RPMI8226 (cell line): ENCODE measurements around the gene NBEA.

Experiments used
- DNase-seq: peaks from one replicate; pipeline ENCODE4 v3.0.0-alpha.2; 2015

The NBEA gene

DNA sequence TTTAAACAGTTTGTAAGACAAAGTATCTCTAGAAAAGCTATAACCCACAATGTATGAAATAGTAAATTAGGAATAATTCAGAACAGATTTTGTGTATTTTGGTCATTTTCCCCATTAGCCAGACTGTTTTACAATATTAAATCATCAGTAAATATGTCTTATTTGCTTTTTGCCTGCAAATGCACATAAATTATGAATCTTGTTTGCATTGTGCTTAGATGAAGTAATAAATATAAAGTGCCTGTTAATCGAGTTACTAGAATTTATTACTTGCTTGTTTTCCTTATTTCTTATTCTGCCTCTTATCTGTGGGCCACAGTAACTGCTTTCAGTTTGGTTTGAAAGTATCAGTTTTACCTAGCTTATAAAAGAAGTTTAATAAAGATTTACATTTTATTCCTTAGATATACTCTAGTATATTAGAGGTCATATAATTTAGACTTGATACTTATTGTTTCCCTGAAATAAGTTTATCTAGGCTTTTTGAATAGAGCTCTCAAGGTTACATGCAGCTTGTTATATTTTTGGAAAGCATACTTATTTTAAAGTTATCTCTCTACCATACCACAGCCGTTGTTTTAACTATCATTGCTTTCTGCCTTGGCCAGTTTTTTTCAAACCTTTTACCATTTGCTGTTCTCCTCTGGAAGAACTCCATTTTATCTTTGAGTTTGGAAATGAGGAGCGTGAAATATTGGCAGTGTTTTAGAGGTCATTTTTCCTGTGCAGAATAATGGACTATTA lies 238.0 kb downstream of the NBEA start:
- no peak for DNase-seq

GRCh38 chr13:35190241-35190640 lies 248.2 kb downstream of the NBEA start:
- DNase-seq: no peak

- DNase-seq: no peak
These were observed 249.8 kb downstream of the NBEA start for GRCh38 chr13:35191883-35192282.

- no peak for DNase-seq
These were observed 256.6 kb downstream of the NBEA start for GRCh38 chr13:35198613-35199200.

DNA sequence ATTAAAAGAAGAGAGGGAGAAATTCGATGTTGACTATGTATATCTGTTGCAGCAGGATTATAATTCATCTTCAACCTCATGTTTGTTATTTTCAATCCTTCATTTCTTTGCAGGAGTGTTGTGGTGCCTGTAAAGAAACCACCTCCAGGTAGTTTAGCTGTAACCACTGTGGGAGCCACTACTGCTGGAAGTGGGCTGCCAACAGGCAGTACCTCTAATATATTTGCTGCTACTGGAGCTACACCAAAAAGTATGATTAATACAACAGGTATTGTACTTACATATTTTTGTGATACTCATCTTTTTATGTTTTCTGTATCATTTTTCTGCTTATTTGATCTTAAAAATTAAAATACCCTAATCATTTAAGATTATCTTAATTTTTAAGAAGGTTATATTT lies 266.5 kb downstream of the NBEA start:
- no peak for DNase-seq

- no peak for DNase-seq
These were observed 268.2 kb downstream of the NBEA start for GRCh38 chr13:35210261-35210660.

DNA sequence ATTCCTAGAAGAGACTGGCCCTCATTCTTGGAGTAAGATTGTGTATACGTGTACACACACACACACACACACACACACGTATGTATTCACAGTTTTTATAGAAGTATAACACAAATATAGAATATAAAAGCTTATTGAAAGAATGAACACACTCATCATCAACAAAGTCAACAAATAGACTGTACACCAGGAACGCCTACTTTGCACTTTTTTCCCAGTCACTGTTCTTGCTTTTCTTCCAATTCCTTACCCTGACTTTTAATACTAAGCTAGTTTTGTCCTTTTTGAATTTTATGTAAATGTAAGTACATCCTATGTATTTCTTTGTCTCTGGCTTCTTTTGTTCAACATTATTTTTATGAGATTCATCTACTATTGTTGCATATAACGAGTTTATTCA lies 269.9 kb downstream of the NBEA start:
- DNase-seq: no peak

DNA sequence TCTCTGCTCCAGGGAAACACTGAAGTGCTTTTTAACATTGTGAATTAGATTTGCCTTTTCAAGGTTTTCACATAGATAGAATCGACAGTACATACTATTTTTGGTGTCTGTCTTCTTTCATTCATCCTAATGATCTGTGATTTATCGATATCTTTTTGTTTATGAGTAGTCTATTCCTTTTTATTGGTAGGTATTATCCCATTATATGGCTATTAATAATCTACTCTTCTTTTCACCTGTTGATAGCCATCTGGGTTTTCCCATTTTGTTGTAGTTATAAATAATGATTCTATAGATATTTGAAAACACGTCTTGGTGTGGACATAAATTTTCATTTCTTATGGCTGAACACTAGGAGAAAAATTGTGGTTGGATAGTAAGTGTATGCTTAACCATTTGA lies 271.8 kb downstream of the NBEA start:
- DNase-seq: no peak

DNA sequence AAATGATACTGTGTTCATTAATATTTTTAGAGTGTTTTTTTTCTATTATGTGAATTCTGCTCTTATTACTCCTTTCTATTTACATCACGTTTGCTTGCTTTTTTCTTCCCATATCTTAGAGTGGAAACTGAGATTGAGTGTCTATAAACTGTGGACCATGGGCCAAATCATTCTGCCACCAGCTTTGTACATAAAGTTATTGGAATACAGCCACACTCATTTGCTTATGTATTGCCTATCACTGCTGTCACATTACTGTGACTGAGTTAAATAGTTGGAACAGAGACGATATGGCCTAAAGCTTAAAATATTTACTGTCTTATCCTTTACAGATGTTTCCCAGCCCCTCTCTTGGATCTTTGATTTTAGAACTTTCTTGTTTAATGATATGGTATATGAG lies 274.1 kb downstream of the NBEA start:
- DNase-seq: no peak

GRCh38 chr13:35219021-35219420 lies 277.0 kb downstream of the NBEA start:
- no peak for DNase-seq

GRCh38 chr13:35225159-35225558 lies 283.1 kb downstream of the NBEA start:
- DNase-seq: no peak

DNA sequence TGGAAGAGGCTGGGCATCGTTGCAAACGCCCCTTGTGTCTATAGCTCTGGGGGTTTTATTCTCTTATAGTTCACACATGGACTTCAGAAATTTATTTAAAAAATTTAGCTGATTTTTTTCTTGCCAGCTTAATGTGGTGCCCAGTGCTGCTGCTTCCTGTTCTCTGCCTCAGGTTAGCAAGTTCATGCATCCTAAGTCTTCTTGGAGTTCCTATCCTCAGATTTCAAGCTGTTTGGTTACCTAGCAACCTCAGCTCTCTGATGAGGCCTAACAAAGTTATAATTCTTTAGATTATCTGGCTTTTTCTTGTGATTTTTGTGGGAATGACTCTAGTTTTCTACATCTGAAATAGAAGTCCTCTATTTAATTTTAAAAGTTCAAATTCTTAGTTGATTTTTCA lies 283.5 kb downstream of the NBEA start:
- DNase-seq: no peak

DNA sequence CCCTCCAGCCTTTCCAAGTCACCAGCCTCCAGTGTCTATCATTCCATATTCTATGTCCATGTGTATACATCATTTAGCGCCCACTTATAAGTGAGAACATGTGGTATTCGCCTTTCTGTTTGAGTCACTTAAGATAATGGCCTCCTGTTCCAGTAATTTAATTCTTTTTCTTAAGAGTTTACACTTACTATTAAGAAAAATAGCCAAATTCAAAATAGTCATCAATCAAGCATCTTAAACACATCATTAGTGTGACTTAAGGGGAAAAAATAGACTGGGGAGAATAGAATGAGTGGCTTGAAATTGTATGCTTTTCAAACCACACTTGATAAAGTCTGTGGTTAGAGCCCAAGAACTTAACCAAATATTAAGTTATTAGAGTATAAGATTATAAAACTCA lies 286.5 kb downstream of the NBEA start:
- DNase-seq: no peak

- no peak for DNase-seq
These were observed 289.4 kb downstream of the NBEA start for GRCh38 chr13:35231426-35231825.

- no peak for DNase-seq
These were observed 296.2 kb downstream of the NBEA start for GRCh38 chr13:35238274-35238673.

DNA sequence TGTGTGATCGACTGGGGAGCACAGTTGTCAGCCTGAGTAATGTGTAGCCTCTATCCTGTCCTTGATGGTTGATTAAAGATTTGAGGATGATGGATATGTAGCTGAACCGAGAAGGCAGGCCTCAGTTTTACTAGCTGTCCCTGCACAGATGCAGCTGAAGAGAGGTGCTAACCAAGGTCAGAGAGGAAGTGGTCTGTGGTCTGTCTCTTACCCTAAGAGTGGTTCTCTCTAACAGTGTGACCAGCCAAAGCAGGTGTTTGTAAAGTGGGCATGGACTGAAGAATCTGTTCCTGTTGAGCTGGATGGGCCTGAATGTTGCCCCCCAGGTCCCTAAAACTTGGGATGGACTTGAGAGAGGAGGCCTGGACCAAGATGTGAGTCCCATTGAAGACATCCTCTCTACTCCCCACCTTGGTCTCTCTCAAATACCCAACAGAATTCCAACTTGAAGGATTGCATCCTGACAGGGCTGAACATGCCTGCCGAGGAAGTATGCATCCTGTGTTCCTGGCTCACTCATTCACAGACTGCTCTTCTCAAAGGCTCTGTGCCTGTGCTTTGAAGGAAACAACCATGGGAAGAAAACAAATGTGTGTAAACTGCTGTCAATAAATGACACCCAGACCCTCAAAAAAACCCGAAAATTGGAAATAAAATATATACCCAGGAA lies 310.6 kb downstream of the NBEA start:
- no peak for DNase-seq

DNA sequence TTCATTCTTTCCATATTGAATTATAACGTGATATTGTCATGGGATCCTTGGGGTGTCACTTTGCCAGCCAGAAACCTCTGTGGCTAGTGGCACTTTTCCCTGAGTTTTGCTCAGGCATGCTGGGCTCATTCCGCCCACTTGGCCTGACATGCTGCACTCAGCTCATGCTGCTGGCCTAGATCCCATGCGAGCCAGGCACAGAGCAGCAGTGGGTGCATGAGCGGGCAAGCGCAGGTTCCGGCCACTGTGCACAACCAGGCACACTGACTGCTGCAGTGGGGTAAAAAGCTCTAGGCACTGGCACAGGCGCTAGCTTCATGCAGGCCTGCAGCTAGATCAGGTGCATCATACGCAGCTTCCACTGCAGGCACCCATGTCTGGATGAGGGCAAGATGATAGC lies 313.2 kb downstream of the NBEA start:
- DNase-seq: no peak

DNA sequence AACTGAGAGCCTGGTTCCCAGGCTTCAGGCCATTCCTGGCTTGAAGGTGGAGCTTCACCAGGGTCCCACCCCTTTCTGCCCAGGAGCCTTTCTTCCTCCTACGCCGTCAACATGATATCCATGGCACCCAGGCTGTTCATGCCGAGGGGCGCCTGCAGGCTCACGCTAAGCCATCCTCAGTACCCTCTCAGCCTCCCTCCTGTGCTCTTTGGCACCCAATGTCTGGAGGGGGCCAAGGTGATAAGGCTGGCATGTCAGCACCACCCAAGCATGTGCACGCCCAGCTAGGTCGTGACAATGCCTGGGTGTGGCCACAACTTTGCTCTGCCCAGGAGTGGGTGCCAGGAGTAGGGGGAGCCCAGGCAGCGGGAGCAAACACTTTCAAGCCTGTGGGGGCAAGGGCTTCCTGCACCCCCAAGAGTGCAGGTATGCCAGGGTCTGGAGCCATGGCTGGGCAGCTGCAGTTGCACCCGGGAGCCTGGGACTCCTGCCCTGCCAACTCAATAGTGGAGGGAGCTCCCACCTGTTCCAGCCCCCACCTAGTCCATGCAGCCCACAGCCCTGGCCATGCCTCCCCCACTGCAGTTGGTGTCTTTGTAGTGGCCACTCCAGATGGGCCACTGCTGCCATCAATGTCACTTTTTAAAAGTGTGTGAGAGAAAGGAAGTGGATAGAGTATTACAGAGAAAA lies 314.5 kb downstream of the NBEA start:
- no peak for DNase-seq

- no peak for DNase-seq
These were observed 318.2 kb downstream of the NBEA start for GRCh38 chr13:35260316-35260715.

GRCh38 chr13:35266412-35266811 lies 324.3 kb downstream of the NBEA start:
- no peak for DNase-seq

DNA sequence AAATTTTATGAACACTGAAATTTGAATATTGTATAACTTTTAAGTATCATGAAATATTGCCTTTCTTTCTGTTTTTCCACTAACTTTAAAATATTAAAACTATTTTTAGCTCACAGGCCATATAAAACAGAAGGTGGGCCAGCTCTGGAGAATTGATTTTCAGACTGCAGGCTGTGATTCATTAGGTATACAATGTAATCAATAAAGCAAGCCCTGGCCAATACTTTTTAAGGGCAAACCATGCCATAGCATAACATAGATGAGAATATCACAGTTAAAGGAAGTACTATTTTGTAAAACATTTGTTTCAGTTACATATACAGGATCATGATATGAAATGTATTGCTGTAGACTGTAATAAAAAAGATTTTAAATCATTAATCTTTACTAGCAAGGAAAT lies 336.8 kb downstream of the NBEA start:
- no peak for DNase-seq

DNA sequence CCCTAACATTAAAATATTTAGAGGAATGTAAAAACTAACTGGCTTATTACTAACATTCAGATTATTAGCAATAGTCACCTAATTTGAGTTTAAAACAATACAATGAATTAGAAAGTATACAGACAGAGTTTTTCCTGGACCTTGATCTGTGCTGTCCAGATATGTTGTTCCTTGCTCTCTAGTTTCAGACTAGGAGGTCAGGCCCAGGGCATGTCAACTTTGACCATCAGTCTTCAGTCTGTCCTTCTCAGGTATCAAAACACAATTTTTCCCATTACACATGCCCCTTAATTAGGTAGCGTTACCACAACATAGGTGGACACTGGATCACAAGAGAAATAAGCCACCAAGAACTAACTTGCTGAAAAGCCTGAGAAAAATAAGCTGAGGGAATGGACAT lies 337.4 kb downstream of the NBEA start:
- no peak for DNase-seq

DNA sequence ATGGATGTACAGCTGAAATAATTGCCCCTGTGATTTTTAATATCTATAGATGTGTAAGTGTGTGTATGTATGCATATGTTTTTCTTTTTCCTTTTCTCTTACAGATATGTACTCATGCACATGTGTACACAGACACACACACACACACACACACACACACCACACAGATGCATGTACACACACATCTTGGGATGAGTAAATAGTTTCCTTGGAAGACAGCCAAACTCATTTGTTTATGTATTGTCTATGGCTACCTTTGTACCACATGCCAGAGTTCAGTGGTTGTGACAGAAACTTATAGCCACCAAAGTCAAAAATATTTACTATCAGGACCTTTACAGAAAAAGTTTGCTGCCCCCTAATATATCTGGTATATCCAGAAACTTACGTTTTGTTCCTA lies 341.8 kb downstream of the NBEA start:
- DNase-seq: no peak

DNA sequence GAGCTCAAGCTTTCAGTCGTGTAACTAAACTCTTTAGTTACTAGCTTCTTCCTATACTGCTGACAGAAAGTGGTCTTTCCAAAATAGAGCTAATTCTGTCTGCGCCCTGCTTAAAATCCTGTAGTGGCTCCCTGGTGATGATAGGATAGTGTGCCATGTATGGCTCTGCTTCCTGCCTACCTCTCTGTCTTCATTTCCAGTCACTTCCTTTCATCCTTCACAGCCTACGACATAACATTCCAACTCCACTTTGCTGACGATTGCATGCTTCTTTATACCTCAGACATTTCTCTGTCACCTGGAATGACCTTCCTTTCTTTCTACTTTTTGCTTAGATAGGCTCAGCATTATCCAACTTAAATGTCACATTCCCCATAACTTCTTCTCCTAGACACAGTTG lies 343.6 kb downstream of the NBEA start:
- no peak for DNase-seq
